ENCODE results near the gene MYLK4.

MYLK4 gene

GRCh38 chr6:2760882-2761842, 10.4 kb upstream of the MYLK4 start:
- Histone ChIP-seq H3K27ac (no peak overlapping the region), H3K4me3 (no peak overlapping the region)

DNA sequence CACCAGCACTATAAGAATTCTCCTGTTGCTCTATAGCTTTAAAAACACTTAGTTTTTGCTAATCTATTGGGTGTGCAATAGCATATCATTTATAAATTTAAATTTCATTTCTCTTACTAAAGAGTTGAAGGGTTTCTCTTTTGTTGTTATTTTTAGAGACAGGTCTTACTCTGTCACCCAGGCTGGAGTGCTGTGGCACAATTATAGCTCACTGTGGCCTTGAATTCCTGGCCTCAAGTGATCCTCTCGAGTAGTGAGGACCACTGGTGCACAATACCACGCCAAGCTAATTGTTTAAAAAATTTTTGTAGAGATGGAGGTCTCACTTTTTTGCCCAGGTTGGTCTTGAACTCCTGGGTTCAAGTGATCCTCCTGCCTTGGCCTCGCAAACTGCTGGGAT, 8.3 kb upstream of the MYLK4 start:
- Histone ChIP-seq H3K27ac (no peak overlapping the region), H3K4me3 (no peak overlapping the region)

DNA sequence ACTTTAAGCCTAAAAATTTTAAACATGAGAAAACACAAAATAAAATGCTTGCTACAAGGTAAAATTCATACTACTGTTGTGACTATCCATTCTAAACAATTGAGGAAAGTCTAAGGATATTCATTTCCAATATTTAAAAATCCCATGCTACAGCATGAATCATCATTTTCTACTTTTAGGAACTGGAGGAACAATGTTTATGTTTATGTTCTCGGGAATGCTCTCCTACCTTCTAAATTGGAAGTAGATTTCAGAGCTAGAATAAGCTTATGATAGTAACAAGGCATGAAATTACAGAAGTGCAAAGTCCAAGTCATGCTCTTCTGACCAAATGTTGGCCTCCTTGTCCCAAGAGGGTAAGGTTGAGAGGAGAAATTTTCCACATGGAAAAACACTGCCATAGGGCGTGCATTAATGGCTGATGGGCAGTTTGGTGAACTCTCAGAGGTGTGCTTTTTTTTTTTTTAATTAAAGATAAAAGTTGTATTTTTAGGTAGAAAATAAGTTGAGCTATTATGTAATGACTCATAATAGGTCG, 6.0 kb upstream of the MYLK4 start:
- no peak overlapping the region for H3K27ac ChIP-seq
- H3K4me3 ChIP-seq: no peak overlapping the region

GRCh38 chr6:2756241-2756640, 5.5 kb upstream of the MYLK4 start:
- Histone ChIP-seq H3K4me3 (no peak overlapping the region), H3K27ac (no peak overlapping the region)

DNA sequence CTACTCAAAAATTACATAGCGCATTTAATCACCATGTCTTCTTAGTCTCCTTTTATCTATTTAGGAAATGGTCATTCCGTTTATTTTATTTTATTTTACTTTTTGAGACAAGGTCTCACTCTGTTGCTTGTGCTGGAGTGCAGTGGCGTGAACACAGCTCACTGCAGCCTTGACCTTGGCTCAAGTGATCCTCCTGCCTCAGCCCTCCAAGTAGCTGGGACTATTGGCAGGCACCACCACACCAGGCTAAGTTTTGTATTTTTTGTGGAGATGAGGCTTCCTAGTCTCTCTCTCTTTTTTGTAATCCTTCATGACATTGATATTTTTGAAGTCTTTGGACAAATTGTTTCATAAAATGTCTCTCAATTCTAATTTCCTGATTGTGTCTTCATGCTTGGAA, 4.7 kb upstream of the MYLK4 start:
- Histone ChIP-seq H3K4me3 (no peak overlapping the region), H3K27ac (no peak overlapping the region)

GRCh38 chr6:2754911-2755310, 4.2 kb upstream of the MYLK4 start:
- Histone ChIP-seq H3K4me3 (no peak overlapping the region), H3K27ac (no peak overlapping the region)

- H3K4me3 ChIP-seq: no peak overlapping the region
- H3K27ac ChIP-seq: no peak overlapping the region
Measured at GRCh38 chr6:2754393-2754792, 3.7 kb upstream of the MYLK4 start.

GRCh38 chr6:2753743-2754142, 3.0 kb upstream of the MYLK4 start:
- no peak overlapping the region for H3K4me3 ChIP-seq

DNA sequence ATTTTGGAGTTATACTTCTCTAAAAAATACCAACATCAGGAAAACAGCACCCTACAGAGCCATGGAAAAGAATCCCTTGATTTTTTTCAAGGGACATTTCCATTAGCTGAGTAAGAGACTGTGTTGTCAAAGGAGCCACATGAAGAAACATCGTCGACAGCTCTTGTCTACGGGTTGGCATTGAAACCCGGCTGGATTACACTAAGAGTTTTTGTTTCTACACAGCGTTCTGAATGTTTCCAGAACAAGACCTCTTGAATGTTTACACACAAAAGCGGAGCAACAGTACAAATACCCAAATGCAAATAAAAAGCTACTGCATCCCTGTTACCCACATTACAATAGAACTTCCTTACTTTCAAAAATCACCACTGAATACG, 2.4 kb upstream of the MYLK4 start:
- H3K27ac ChIP-seq: no peak overlapping the region
- no peak overlapping the region for H3K4me3 ChIP-seq

More at GRCh38 chr6:2753743-2754142, 3.0 kb upstream of the MYLK4 start:
- no peak overlapping the region for H3K27ac ChIP-seq

DNA sequence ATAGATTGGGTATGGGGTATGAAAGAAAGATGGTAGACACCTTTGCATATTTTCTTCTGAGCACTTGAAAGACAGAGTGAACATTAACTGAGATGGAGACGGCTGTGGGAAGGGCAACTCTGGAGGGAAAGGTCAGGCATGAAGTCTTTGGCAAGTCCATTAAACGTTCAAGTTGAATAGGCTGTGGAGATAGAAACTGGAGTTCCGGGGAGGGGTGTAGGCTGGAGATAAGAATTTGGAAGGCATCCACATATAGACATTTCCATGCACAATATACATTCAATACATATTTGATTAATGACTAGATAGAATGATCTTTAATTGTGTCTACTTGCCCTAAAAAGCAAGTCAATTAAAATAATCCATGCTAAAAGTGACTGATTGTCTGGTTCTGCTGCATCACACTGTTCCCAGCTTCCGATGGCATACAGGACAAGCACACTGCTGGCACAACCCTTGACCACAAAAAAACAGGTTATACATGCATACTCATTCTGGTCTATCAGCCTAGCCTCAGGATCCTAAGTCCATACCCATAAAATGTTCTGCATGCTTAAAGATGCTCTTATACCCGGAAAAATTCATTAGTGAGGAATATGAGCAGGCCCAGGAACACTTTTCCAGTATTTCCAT, 1.9 kb upstream of the MYLK4 start:
- H3K27ac ChIP-seq: no peak overlapping the region
- no peak overlapping the region for H3K4me3 ChIP-seq

DNA sequence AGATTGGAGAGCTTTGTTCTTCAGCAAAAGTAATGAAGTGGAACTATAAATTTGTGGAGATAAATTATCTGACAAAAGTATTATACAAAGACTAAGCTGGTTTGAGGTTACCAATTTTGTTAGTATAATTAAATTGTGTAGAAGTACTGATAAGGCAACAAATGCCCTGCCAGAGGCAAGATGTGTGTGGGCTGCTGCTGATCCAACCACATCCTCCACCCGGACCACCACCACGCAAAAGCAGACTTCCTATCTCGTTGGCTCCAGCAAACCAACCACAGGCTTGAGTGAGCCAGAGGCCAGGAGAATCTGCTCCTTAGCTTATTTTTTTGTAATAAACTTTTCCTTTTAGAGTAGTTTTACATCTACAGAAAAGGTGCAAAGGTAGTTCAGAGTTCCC, 1.1 kb upstream of the MYLK4 start:
- Histone ChIP-seq H3K27ac (no peak overlapping the region), H3K4me3 (no peak overlapping the region)

GRCh38 chr6:2749969-2750600, 637 bp downstream of the MYLK4 start:
- Histone ChIP-seq H3K4me3 (no peak overlapping the region), H3K27ac (no peak overlapping the region)

DNA sequence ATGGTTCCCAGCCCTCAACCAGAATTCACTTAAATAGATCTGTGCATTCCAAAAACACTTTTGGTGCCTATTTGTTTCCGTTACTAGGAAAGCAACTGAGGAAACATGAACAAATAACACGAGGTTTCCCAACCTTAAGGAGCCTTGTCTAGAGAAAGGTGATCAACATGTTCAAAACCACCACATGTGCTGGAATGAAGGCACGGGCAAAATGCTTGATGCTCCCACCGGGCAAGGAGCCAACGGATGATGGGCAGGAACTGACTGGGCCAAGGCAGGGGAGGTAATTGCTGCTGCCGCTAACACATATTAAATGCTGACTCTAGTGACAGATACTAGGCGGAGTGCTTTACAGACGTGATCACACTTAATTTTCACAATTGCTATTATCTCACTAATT, 2.5 kb downstream of the MYLK4 start:
- no peak overlapping the region for H3K27ac ChIP-seq
- H3K4me3 ChIP-seq: no peak overlapping the region

DNA sequence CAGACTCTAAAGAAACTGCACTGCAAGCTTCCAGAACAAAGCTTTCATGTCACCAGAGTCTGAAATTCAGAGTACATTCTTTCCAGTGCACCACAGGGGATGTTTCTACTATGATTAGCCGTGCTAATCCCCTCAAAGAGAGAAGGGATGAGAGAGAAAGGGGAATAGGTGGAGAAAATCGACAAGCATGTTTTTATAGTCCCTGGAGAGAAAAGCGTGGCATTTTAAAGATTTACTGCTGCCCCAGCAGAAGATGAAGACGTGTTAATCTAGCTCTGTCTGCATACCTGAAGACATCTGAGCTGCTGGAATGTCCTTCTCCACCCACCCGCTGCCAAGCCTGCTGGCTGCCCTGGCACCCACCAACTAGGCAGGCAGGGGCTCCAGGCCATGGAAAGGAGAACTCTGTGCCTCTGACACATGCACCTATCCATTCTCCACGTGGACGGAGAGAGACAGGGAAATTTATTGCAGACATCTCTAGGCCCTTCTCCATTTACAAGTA, 4.1 kb downstream of the MYLK4 start:
- no peak overlapping the region for H3K27ac ChIP-seq
- no peak overlapping the region for H3K4me3 ChIP-seq

DNA sequence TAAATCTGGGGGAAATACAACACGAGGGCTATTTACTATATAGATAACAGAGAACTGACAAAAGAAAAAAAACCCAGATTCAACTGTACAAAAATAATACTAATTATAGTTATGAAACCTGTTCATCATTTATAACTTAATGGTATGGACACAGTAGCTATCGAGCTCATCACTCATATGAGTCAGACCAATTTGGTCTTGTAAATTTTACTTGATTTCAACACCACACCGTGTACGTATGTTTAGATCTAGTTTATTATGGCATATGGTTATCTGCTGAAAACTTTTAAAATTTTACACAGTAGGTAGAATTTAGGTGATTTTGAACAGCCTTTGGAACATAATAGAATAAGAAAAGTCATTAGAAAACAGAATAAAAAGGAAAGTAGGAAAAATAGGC, 5.5 kb downstream of the MYLK4 start:
- Histone ChIP-seq H3K27ac (no peak overlapping the region), H3K4me3 (no peak overlapping the region)

- Histone ChIP-seq H3K4me3 (no peak overlapping the region), H3K27ac (no peak overlapping the region)
Measured at GRCh38 chr6:2744778-2745177, 5.9 kb downstream of the MYLK4 start.

GRCh38 chr6:2744209-2744771, 6.4 kb downstream of the MYLK4 start:
- H3K4me3 ChIP-seq: no peak overlapping the region
- H3K27ac ChIP-seq: no peak overlapping the region

- no peak overlapping the region for H3K4me3 ChIP-seq
- H3K27ac ChIP-seq: no peak overlapping the region
Measured at GRCh38 chr6:2743280-2744208, 7.2 kb downstream of the MYLK4 start.

DNA sequence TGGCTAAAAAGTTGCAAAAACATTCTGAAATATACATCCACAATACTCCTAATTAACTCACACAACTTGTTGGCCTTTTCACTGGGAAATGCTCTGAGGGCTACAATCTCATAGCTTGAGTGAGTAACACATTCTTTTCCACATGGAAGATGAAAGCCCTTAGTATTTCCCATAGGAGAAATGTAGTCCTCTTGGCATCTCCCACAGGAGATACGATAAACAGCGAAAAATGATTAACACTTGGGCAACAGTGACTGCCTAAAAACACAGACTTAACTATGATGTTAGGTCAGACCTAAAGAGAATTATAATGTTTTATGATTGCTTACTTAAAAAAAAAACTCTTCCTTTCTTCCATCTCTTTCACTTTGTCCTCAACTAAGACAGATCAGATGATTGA, 9.0 kb downstream of the MYLK4 start:
- H3K27ac ChIP-seq: no peak overlapping the region
- no peak overlapping the region for H3K4me3 ChIP-seq
